ENCODE results near the gene PRDM15. TPM values are rescaled to one million over a fixed set of nuclear protein-coding genes. Genes with fewer than 3 reads are reported as not detected.

PRDM15 gene
- polyA plus RNA-seq, 3 donors = 0.19 to 19.0 (median 0.74) TPM

DNA sequence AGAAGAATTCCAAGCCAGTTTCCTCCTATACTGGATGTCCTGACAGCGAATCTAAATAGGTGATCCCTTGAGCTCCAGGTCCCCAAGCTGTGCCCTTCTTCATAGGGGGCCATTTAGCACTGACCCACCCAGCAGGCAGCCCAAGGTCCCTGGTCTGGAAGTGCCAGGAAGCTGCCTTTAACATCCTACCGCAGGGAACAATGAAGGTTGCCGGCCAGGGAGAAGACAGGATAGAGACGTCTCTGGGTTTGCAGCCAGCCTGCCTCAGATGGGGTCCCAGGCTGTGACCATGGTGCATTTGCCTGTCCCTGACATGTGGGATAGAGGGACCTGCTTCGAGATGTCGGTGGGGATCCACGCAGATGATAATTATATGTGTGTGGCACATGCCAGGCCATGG is 109.6 kb downstream of the PRDM15 start:
- Mint-ChIP-seq H3K27me3 (ENCODE audit: low read depth in 3 of 3) (peaks cover 75 to 90% (median 82%) of the 10 kb centered on the region in 3 donors), H3K36me3 (peaks cover 22 to 25% of the 10 kb centered on the region in 2 donors), H3K4me1 (peaks cover 25% of the 10 kb centered on the region), H3K9me3 (peaks cover 0 to 20% (median 13%) of the 10 kb centered on the region in 7 donors), H3K4me3 (peak overlapping the region in 1 of 2 donors; percentile 91), H3K27ac (no peak overlapping the region)
- Histone ChIP-seq H4K20me1 (ENCODE audit: insufficient read depth, low read length) (no peaks in the 10 kb centered on the region), H3K9me3 (replicated peaks in 1 of 2; ENCODE audit: control insufficient read depth in 1 of 2, insufficient read depth in 1 of 2, low read length in 2 of 2) (peaks cover 0 to 14% of the 10 kb centered on the region in 2 donors), H3K27ac (ENCODE audit: low read depth in 1 of 2, low read length in 2 of 2) (no peak overlapping the region), H2AFZ (ENCODE audit: insufficient read depth, low read depth, low read length, poor library complexity, severe bottlenecking) (no peak overlapping the region), H3K36me3 (replicated peaks in 1 of 2; ENCODE audit: control insufficient read depth in 1 of 2, insufficient read depth in 2 of 2, low read length in 2 of 2) (no peaks in the 10 kb centered on the region), H3K9ac (ENCODE audit: insufficient read depth, low read length, poor library complexity, severe bottlenecking) (no peak overlapping the region), H3K4me2 (replicated peaks; ENCODE audit: extremely low read depth, low read length, poor library complexity, severe bottlenecking) (no peak overlapping the region), H3K79me2 (ENCODE audit: insufficient read depth, low read length) (no peaks in the 10 kb centered on the region), H3K4me1 (ENCODE audit: control insufficient read depth in 1 of 2, insufficient read depth in 2 of 2, low read length in 2 of 2) (peaks cover 30 to 35% of the 10 kb centered on the region in 2 donors), H3K27me3 (ENCODE audit: control insufficient read depth in 2 of 2, insufficient read depth in 2 of 2, low read length in 2 of 2) (peaks cover 61 to 74% of the 10 kb centered on the region in 2 donors), H3K4me3 (replicated peaks in 1 of 3; ENCODE audit: low read depth in 2 of 3, low read length in 3 of 3) (no peak overlapping the region)
- DNase-seq = no peak
- TF ChIP-seq, protein P1, sequence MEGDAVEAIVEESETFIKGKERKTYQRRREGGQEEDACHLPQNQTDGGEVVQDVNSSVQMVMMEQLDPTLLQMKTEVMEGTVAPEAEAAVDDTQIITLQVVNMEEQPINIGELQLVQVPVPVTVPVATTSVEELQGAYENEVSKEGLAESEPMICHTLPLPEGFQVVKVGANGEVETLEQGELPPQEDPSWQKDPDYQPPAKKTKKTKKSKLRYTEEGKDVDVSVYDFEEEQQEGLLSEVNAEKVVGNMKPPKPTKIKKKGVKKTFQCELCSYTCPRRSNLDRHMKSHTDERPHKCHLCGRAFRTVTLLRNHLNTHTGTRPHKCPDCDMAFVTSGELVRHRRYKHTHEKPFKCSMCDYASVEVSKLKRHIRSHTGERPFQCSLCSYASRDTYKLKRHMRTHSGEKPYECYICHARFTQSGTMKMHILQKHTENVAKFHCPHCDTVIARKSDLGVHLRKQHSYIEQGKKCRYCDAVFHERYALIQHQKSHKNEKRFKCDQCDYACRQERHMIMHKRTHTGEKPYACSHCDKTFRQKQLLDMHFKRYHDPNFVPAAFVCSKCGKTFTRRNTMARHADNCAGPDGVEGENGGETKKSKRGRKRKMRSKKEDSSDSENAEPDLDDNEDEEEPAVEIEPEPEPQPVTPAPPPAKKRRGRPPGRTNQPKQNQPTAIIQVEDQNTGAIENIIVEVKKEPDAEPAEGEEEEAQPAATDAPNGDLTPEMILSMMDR (IDR thresholded peaks at IDR 0.05) = no peak
- WGBS (ENCODE audit: insufficient coverage) = 74% methylated on average over 7 of the region's 7 CpGs
- intact Hi-C loops (cut with micrococcal nuclease) = loop anchor here (5.0 to 10.0 kb wide), 2 partner anchors 42 to 95 kb away; no protein-coding TSS in a partner anchor

DNA sequence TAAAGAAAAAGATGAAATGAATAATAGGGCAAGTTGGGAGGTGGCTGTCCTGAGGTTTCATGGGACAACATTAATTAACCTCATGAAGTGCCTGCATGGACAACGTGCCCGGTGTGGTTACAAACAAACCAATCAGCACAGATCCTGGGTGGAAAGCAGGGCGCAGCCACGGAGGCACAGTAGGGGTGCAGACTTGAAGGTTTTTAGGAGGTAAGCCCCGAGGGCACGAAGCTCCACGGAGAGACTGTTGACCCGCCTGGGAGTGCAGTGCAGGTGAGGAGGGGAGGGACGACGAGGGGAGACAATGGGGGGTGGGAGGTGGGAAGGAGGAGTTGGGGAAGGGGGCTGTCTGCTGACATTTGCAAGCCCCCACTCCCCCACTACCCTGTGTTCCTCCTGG is 110.0 kb downstream of the PRDM15 start:
- H3K36me3 ChIP-seq (replicated peaks in 1 of 2; ENCODE audit: control insufficient read depth in 1 of 2, insufficient read depth in 2 of 2, low read length in 2 of 2) = no peaks in the 10 kb centered on the region
- H2AFZ ChIP-seq (ENCODE audit: insufficient read depth, low read depth, low read length, poor library complexity, severe bottlenecking) = peak overlapping the region; percentile 37
- no CpG with 5 or more reads among the region's 10 CpGs for WGBS (ENCODE audit: insufficient coverage)
- no peaks in the 10 kb centered on the region for H4K20me1 ChIP-seq (ENCODE audit: insufficient read depth, low read length)
- no peaks in the 10 kb centered on the region for H3K79me2 ChIP-seq (ENCODE audit: insufficient read depth, low read length)
- peaks cover 0 to 14% of the 10 kb centered on the region in 2 donors for H3K9me3 ChIP-seq (replicated peaks in 1 of 2; ENCODE audit: control insufficient read depth in 1 of 2, insufficient read depth in 1 of 2, low read length in 2 of 2)
- H3K27ac ChIP-seq (ENCODE audit: low read depth in 1 of 2, low read length in 2 of 2) = no peak overlapping the region
- H3K4me3 ChIP-seq (replicated peaks in 1 of 3; ENCODE audit: low read depth in 2 of 3, low read length in 3 of 3) = peak overlapping the region; percentile 7 to 65 (median 14)
- H3K9ac ChIP-seq (ENCODE audit: insufficient read depth, low read length, poor library complexity, severe bottlenecking) = no peak overlapping the region
- Mint-ChIP-seq H3K27ac (peak overlapping the region in 1 of 7 donors; percentile 41), H3K9me3 (peaks cover 0 to 20% (median 13%) of the 10 kb centered on the region in 7 donors), H3K27me3 (ENCODE audit: low read depth in 3 of 3) (peaks cover 76 to 91% (median 84%) of the 10 kb centered on the region in 3 donors), H3K36me3 (peaks cover 22 to 25% of the 10 kb centered on the region in 2 donors), H3K4me3 (peak overlapping the region; percentile 74 to 91), H3K4me1 (peaks cover 25% of the 10 kb centered on the region)
- peak overlapping the region; percentile 61 for H3K4me2 ChIP-seq (replicated peaks; ENCODE audit: extremely low read depth, low read length, poor library complexity, severe bottlenecking)
- peaks cover 56 to 76% of the 10 kb centered on the region in 2 donors for H3K27me3 ChIP-seq (ENCODE audit: control insufficient read depth in 2 of 2, insufficient read depth in 2 of 2, low read length in 2 of 2)
- peaks cover 30 to 35% of the 10 kb centered on the region in 2 donors for H3K4me1 ChIP-seq (ENCODE audit: control insufficient read depth in 1 of 2, insufficient read depth in 2 of 2, low read length in 2 of 2)
- TF ChIP-seq, protein P1 (IDR thresholded peaks at IDR 0.05) = no peak
- intact Hi-C loops (cut with micrococcal nuclease) = loop anchor here (5.0 to 10.0 kb wide), 2 partner anchors 42 to 94 kb away; no protein-coding TSS in a partner anchor
- no peak for DNase-seq
